Neural progenitor cell (in vitro differentiated cells): ENCODE measurements around the gene POFUT1.

Source experiments
- EZH2 ChIP-seq: fragments of 200-600 bp; sonication (generic); IDR thresholded peaks from 2 replicates; pipeline ENCODE4 v1.6.1; 2017; ENCODE audit warnings: antibody characterized with exemption, mild to moderate bottlenecking, moderate library complexity
- TF ChIP-seq, protein P1 (sequence below): fragments of 200-600 bp; sonication (generic); IDR thresholded peaks from 2 replicates; pipeline ENCODE4 v1.5.1; 2017; ENCODE audit warnings: antibody characterized with exemption, mild to moderate bottlenecking

DNA sequence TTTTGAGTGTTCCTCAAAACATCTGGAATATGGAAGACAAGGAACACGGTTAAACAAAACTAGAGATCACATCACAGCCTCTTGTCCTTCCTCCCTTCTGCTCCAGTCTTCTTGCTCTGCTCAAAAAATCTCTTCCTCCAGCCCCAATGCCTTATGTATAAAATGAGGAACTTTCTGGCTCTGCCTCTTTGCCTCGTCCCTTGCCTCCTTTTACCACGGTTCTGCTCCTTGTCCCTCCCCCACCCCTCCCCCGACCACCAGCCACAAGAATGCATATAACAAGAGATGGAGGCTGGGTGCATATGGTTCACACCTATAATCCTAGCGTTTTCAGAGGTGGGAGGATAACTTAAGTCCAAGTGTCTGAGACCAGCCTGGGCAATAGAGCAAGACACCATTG, 43.7 kb upstream of the POFUT1 start:
- TF ChIP-seq, protein P1, sequence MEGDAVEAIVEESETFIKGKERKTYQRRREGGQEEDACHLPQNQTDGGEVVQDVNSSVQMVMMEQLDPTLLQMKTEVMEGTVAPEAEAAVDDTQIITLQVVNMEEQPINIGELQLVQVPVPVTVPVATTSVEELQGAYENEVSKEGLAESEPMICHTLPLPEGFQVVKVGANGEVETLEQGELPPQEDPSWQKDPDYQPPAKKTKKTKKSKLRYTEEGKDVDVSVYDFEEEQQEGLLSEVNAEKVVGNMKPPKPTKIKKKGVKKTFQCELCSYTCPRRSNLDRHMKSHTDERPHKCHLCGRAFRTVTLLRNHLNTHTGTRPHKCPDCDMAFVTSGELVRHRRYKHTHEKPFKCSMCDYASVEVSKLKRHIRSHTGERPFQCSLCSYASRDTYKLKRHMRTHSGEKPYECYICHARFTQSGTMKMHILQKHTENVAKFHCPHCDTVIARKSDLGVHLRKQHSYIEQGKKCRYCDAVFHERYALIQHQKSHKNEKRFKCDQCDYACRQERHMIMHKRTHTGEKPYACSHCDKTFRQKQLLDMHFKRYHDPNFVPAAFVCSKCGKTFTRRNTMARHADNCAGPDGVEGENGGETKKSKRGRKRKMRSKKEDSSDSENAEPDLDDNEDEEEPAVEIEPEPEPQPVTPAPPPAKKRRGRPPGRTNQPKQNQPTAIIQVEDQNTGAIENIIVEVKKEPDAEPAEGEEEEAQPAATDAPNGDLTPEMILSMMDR = no peak
- TF ChIP-seq EZH2 = no peak
